Measurements from ENCODE around the gene TAS2R9. TPM values are rescaled to one million over a fixed set of nuclear protein-coding genes. Genes with fewer than 3 reads are reported as not detected.

TAS2R9 gene, protein sequence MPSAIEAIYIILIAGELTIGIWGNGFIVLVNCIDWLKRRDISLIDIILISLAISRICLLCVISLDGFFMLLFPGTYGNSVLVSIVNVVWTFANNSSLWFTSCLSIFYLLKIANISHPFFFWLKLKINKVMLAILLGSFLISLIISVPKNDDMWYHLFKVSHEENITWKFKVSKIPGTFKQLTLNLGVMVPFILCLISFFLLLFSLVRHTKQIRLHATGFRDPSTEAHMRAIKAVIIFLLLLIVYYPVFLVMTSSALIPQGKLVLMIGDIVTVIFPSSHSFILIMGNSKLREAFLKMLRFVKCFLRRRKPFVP
- not detected for polyA plus RNA-seq (2012; ENCODE audit: insufficient read depth, insufficient read length, low read depth)

DNA sequence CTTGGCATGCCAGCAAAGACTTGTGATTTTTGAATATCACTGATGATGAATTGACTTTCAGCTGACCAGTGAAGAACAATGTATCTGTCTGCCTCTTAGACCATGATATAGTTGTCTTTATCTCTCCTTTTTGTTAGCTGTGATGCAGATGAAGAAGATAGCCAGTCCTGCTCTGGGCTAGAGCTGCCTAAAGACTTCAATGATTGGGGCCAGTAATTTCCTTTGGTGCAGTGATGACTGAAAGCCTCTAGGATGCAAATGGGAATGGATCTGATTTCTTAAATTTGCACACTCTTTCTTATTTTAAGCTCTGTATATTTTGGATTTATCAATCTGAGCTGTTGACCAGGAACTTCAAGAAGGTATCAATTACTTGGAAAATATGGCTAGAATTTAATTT is at the start of gene TAS2R9:
TAS2R9 (minus strand) TSS at position 101 of the 400 bp plus-strand sequence; CDS start at position 8, 93 bp downstream.
- Histone ChIP-seq H3K4me1 (no peaks in the 10 kb centered on the region), H3K36me3 (no peaks in the 10 kb centered on the region), H3K4me3 (ENCODE audit: low read depth, low read length) (no peak within 1 kb of the TSS), H3K27me3 (peaks cover 10% of the 10 kb centered on the region), H3K9me3 (no peaks in the 10 kb centered on the region)
- TF ChIP-seq, protein P1, sequence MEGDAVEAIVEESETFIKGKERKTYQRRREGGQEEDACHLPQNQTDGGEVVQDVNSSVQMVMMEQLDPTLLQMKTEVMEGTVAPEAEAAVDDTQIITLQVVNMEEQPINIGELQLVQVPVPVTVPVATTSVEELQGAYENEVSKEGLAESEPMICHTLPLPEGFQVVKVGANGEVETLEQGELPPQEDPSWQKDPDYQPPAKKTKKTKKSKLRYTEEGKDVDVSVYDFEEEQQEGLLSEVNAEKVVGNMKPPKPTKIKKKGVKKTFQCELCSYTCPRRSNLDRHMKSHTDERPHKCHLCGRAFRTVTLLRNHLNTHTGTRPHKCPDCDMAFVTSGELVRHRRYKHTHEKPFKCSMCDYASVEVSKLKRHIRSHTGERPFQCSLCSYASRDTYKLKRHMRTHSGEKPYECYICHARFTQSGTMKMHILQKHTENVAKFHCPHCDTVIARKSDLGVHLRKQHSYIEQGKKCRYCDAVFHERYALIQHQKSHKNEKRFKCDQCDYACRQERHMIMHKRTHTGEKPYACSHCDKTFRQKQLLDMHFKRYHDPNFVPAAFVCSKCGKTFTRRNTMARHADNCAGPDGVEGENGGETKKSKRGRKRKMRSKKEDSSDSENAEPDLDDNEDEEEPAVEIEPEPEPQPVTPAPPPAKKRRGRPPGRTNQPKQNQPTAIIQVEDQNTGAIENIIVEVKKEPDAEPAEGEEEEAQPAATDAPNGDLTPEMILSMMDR (IDR thresholded peaks at IDR 0.05; ENCODE audit: low read depth, low read length), result no peak
- no peak for DNase-seq

DNA sequence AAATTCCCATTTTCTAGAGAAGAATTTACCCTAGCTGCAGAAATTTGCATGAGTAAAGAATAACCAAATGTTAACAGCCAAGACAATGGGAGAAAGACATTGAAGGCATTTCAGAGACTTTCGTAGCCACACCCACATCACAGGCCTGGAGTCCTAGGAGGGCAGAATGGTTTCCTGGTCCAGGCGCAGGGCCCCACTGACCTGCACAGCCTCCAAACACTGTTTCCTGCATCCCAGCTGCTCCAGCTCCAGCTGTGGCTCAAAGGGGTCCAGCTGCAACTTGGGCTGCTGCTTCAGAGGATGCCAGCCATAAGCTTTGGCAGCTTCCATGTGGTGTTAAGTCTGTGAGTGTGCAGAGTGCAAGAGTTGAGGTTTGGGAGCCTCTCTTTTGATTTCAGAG is 45.8 kb upstream of the TAS2R9 start:
- H3K36me3 ChIP-seq, result 0 out of 2 replicates have a peak, but pooled peaks cover 3% of the 10 kb centered on the region
- DNase-seq, result no peak
- H3K4me3 ChIP-seq (ENCODE audit: low read depth, low read length), result no peak overlapping the region
- no peaks in the 10 kb centered on the region; the same call in 1 of the 2 replicates for H3K9me3 ChIP-seq
- H3K27me3 ChIP-seq, result no peaks in the 10 kb centered on the region
- H3K4me1 ChIP-seq, result no peaks in the 10 kb centered on the region
- TF ChIP-seq, protein P1 (IDR thresholded peaks at IDR 0.05; ENCODE audit: low read depth, low read length), result no peak

DNA sequence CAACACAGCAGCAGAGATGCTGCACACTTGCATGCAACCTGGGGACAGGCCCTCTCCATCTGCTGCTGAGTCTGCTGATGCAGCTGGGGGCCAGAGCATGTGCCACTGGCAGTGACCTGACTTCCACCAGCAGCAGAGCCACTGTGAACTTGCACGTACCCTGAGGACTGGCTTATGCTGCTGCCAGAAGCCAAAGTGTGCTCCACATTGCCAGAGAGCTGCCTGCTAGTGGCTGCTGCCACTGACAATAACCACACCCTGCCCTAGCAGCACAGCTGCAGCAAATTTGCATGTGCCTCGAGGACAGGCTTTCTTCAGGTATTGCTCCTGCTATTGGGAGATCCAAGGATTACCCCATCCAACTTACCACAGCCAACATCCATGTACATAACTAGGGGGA is 43.8 kb upstream of the TAS2R9 start:
- Histone ChIP-seq H3K4me1 (no peaks in the 10 kb centered on the region), H3K36me3 (0 out of 2 replicates have a peak, but pooled peaks cover 3% of the 10 kb centered on the region), H3K27me3 (no peaks in the 10 kb centered on the region), H3K9me3 (no peaks in the 10 kb centered on the region; the same call in 1 of the 2 replicates), H3K4me3 (ENCODE audit: low read depth, low read length) (no peak overlapping the region)
- DNase-seq, result no peak
- TF ChIP-seq, protein P1 (IDR thresholded peaks at IDR 0.05; ENCODE audit: low read depth, low read length), result no peak

DNA sequence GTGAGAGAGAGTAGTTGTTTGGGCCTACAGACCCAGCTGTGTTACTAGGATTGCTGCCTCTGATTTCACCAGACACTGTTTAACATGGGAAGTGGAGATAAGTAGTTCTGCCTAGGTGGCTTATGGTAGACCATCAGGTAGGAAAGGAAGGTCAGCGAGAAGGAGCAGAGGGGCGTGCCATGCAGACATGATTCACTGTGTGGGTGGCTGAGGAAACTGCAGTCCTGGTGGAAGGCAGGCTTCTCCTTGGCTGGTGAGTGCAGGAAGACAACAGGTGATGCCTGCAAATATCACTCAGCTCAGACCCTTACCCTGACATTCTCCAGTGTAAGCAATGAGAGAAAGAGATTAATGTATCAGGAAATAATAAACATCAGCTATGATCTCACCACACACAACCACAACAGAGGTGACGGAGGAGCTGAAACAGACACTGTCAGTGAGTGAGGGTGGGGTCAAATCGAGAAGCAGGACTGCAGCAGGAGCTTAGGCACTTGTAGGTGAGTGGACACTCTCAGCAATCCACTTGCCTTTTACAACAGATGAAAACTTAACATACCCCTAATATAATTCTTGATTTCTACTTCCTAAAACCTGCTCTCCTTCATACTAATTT is 41.4 kb upstream of the TAS2R9 start:
- Histone ChIP-seq H3K27me3 (no peaks in the 10 kb centered on the region), H3K36me3 (no peaks in the 10 kb centered on the region), H3K4me1 (no peaks in the 10 kb centered on the region), H3K9me3 (no peaks in the 10 kb centered on the region), H3K4me3 (ENCODE audit: low read depth, low read length) (no peak overlapping the region)
- TF ChIP-seq, protein P1 (IDR thresholded peaks at IDR 0.05; ENCODE audit: low read depth, low read length), result no peak
- no peak for DNase-seq

DNA sequence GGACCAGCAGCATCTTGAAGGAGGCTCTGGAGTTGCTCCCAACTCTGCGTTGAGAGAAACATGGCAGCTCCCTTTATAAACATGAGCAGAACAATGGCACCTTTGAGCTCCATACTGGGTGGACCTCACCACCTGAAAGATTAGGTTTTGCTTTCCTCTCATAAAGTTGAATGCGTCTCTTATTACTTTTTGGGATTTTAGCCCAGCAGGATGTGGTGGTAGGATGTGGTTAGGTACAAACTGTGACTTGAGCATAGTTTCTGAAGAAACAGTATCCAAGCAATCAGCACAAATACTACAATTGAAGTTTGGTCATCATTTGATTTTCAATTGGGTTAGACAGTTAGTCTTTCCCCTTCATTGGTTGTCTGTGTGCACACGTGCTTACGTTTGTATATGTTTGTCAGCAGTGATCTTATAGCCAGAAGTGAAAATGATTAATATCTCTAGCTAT is 39.5 kb upstream of the TAS2R9 start, which contains the start of gene PRR4:
PRR4 (minus strand) TSS at position 51 of the 454 bp plus-strand sequence; CDS start at position 13, 38 bp downstream.
- H3K9me3 ChIP-seq, result no peaks in the 10 kb centered on the region
- H3K4me1 ChIP-seq, result no peaks in the 10 kb centered on the region
- no peak within 1 kb of the TSS for H3K4me3 ChIP-seq (ENCODE audit: low read depth, low read length)
- TF ChIP-seq, protein P1 (IDR thresholded peaks at IDR 0.05; ENCODE audit: low read depth, low read length), result no peak
- H3K27me3 ChIP-seq, result no peaks in the 10 kb centered on the region
- H3K36me3 ChIP-seq, result no peaks in the 10 kb centered on the region
- DNase-seq, result no peak

DNA sequence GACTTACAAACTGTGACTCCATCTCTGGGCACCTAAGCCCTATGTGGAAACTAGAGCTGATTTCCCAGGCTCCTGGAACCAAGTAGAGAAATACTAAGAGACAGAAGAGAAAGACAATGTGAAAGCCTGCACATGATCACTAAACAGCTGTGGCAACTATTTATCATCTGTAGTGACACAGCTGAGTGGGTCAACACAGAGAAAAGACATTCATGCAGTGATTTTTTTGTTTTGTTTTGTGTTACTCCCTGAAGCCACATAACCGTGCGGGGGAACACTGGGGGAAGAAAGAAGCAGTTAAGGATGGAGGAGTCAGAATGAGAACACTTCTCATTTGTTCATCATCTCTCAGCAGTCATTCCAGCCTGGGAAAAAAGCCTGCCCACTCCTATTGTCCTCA is 37.8 kb upstream of the TAS2R9 start:
- TF ChIP-seq, protein P1 (IDR thresholded peaks at IDR 0.05; ENCODE audit: low read depth, low read length), result no peak
- Histone ChIP-seq H3K4me3 (ENCODE audit: low read depth, low read length) (no peak overlapping the region), H3K9me3 (no peaks in the 10 kb centered on the region), H3K27me3 (no peaks in the 10 kb centered on the region), H3K36me3 (no peaks in the 10 kb centered on the region), H3K4me1 (no peaks in the 10 kb centered on the region)
- DNase-seq, result no peak
